HG03442 (cell line): ENCODE data around the gene ALOX12B.
"Not testable (repeated sequence)": the region's sequence is repeated elsewhere in the genome, so short reads cannot be mapped to it uniquely, and the experiment has no call there.

Experiments
- ATAC-seq: cut with Tn5 transposase; IDR thresholded peaks from one replicate; pipeline ENCODE4 v1.9.1; 2021; ENCODE audit warnings: mild to moderate bottlenecking, moderate library complexity; ENCODE audit not compliant: unreplicated experiment

ALOX12B gene

DNA sequence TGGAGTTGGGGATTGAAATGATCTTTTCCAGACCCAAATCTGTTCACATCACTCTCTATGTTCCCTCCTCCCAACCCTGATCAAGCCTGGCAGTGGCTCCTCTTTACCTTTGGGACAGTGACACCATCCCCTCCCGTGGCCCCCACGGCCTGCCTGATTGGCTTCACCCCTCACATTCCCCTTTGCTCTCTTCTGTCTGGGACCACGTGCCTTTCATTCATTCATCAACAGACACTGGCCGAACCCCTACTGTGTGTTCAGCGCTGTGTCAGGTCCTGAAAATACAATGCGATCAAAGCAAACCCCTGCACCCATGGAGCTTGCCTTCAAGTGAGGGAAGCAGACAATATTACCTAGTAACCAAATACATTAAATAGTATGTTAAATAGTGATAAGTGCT lies 2.2 kb upstream of the ALOX12B start:
- ATAC-seq, result no peak

DNA sequence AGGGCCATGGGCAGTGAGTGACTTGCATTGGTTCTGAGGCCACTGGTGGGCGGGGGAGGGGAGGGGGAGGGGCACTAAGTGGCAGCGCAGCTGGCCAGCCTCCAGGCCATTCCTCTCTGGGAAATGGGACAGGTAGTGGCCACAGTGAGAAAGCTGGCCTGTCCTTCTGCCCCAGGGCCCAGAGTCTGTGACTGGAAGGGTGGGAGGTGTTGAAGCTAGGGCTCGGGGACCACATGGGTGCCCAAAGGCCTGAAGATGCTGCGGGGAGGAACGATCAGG lies 375 bp upstream of the ALOX12B start:
- ATAC-seq, result no peak

DNA sequence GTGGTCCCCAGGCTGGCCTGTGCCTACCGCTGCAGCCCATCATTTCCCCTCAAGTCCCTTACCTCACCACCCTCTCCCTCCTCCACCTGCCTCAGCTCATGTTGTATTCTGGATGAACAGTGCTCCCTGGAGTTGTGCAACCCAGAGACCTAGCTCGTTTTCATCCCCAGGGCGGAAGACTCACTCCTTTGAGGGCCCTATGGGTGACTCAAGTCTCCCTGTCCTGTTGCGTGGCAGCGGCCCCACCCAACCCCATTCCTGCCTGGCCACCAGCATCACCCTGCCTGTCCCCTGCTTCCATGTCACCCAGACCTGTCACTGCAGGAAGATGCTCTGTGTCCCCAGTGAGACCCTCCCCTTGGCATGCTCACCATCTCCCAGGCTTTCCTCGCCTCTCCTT lies 3.3 kb downstream of the ALOX12B start:
- ATAC-seq, result no peak

DNA sequence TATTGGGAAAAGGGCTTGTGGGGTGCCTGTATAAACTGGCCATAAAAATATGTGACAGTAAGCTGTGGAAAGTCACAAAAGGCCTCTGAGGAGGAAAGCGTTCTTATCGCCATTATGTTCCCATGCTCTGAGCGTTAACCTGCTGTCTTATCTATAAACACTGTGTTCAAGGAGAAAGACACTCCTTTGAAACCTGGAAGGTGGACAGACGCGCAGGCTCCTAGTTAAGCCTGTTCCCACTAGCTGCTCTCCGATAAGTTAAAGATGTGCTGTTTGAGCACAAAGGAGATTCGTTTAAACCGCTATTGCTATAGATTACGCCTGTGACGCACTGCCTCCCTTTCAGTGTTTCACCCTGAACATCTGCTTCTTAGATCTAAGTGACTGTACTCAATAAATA lies 5.2 kb downstream of the ALOX12B start:
- no peak for ATAC-seq

DNA sequence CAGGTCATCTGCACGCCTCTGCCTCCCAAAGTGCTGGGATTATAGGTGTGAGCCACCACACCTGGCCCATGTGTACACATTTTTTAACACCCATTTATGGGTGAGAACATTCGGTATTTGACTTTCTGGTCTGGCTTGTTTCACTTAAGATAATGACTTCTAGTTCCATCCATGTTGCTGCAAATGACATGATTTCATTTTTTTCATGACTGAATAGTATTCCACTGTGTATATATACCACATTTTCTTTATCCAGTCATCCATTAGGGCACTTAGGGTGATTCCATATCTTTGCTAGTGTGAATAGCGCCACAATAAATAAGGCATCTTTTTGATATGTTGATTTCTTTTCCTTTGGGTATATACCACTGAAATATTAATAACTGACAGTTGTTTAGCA lies 5.6 kb downstream of the ALOX12B start:
- no peak for ATAC-seq

DNA sequence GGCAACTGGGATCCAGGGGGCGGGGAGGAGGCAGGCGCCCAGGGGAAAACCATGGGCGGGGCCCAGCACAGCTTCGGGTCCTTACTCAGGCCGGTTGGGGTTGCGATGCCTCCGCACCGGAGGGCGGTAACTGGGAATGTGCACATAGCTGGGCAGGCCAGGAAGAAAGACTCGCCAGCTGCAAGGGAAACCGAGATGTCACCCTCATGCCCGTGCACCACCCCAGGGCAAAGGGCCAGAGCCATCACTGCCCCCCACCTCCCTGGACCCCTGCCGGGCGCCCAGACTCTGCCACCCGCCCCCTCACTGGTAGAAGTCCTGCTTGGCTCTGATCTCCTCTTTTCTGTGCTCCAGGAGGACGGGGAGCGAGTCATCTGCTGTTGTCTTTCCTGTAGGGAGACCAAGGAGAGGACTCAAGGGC lies 6.7 kb downstream of the ALOX12B start:
- no peak for ATAC-seq

DNA sequence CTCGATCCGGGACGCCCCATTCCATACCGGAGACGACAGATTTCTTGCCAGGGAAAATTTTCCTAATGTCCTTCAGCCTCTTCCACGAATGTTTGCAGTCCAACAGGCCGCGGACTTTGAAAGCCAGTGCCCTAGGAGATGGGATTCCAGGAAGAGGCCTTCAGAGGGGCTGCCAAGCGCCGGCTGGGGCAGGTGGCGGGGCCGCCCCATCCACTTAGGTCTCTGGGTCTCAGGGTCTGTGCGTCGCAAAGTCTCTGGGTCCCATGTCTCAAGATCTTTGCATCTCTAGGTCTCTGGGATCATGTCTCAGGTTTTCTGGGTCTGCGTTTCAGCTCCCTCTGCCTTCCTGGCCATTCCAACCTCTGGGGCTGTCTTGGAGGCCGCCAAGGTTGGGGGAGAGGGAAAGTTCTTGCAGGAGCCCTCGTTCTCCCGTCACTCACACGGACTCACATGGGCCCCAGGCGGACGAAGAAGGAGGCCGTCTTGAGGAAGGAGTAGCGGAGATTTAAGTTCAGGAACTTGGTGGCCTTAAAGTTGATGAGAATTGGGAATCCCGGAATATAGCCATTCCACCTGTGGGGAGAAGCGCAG lies 7.2 kb downstream of the ALOX12B start:
- ATAC-seq, result no peak

DNA sequence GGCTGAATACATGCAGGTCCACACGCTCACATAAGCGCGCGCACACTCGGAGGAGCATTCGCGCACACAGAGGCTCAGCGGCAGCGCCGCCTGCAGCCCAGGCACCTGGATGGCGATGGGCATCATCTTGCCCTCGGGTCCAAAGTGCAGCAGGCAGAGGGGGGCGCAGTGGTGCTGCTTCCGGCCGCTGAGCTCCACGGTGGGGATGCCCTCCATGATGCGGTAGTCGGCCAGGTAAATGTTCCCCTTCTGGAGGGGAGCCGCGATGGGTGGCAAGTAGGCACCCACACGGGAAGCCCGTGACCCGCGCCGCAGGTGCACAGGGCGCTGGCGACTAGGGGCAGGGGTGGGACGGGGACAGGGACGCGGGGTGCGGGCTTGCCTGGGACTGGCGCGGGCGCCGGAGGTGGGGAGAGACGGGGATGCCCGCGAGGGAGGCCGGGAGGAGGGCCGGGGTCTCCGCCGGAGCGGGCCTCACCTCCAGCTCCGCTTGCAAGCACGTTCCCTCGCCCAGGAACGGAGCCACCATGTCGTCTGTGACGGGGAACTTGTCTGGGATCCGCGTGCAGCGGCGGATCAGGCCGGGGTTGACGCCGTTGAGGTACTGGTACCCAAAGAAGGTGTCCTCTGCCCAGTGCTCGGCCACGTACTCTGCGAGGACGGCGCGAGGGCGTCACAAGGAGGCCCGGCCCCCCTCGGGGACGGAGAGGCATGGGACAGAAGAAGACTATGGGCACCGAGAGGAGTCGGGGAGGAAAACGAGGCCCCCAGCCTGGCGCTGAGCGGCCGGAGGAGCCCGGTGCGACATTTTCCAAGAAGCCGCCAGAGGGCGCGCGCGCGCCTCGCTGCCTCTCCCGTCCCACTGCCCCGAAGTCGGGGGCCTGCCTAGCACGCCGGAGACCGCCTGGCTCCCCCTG lies 8.0 kb downstream of the ALOX12B start:
- ATAC-seq, result peak; percentile 63

DNA sequence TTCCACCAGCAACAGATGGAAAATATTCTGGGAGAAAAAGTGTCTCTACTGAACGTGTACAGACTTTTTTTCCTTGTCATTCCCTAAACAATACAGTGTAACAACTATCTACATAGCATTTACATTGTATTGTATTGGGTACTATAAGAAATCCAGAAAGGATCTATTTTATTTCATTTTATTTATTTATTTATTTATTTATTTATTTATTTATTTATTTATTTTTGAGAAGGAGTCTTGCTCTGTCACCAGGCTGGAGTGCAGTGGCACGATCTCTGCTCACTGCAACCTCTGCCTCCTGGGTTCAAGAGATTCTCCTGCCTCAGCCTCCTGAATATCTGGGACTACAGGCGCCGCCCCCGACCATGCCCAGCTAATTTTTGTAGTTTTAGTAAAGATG lies 9.6 kb downstream of the ALOX12B start:
- not testable (repeated sequence) for ATAC-seq

DNA sequence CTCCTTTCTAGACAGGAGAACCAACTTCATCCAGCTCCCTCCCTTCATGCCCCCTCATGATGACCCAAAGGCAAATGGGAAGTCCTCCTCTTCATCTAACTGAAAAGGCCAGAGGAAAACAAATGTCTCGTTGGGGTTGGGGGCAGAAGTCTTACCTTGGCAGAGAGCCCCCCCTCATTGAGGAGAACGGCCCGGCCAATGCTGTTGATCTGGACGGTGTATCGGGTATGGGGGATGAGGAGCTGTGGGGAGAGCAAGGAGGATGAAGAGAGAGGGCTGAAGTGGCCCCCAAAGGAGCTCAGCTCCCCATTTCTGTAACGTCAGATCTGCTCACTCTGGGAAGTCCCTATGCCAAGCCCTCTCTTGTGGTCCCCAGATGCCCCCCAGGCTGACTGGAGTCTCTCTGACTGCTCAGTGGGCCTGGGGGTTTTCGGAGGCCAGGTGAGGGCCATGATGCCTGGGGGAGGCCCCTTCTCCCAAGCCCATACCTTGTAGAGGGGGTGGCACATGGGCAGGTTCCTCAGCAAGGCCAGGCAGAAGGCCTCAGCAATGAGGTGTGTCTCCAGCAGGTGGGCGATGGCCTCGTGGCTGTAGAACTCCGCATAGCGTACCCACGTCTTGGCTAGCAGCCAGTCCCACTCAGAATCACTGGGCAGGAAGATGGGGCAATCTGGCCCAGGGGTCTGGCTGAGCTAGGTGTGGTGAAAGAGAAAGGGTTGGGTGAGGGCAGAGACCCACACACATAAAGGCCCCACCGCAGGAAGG lies 10.8 kb downstream of the ALOX12B start:
- no peak for ATAC-seq

DNA sequence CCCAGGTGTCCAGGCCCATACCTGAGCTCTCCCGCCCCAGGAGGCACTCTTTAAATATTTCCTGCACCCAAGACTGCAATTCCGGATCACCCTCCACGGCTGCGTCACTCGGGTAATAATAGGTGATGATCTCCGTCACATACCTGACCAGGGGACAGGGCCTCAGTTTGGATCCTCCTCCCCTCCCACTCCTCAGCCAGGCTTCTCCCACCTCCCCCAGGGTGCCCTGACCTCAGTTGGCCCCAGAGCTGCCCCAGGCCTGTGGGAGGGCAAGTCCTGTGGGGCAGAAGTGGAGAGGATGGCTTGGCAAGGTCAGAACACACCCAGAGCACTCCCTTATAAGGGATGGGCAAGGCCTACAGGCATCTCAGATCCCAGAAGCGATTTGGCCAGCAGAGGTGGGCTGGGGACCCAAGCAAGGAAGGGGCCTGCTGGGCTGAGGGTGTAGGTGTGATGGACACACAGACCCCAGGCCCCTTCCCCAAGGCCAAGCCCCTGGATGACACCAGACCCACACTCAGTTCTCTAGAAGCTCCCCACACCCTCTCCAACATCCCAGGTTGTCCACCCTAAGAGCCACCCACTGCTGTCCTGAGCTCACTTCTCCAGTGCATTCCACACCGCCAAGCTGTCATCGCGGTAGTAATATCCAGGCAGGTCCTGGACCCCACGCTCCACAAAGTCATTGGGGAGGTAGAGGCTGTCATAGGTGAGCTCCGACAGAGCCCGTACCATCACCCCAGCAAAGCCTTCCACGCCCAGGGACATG lies 11.8 kb downstream of the ALOX12B start:
- ATAC-seq, result no peak

DNA sequence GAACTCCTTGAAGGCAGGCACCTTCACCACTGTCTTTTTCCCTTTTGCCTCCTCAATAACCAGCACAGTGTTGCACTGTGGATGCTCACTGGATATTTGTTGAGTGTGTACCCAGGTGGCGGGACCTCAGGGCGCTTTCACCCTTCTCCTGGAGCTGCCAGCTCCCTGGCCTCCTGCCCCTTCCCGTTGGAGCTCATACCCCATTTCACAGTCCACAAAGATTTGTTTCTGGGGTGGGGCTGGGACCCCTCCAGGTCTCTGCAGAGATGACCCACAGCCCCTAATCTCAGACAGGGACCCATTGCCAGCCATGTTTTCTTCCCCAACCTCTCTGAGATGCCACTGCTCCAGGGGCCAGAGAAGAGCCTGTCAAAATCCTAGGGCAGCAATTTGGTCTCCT lies 12.4 kb downstream of the ALOX12B start:
- ATAC-seq, result no peak

DNA sequence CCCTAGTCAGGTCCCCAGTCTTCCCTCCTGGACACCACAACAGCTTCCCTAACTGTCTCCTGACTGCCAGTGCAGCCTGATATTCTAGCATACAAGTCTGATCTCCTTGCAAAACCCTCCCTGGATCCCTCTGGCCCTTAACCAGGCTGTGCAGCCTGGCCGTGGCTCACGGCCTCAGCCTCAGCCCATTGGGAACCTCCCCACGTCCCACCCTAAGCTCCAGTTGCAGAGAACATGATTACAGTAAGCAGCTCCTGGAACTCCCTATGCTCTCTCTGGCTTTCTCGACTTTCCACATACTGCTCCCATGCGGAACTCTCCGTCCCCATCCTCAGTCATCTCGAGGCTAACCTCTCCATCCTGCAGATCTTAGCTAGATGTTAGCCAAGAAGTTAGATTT lies 13.0 kb downstream of the ALOX12B start:
- ATAC-seq, result no peak

DNA sequence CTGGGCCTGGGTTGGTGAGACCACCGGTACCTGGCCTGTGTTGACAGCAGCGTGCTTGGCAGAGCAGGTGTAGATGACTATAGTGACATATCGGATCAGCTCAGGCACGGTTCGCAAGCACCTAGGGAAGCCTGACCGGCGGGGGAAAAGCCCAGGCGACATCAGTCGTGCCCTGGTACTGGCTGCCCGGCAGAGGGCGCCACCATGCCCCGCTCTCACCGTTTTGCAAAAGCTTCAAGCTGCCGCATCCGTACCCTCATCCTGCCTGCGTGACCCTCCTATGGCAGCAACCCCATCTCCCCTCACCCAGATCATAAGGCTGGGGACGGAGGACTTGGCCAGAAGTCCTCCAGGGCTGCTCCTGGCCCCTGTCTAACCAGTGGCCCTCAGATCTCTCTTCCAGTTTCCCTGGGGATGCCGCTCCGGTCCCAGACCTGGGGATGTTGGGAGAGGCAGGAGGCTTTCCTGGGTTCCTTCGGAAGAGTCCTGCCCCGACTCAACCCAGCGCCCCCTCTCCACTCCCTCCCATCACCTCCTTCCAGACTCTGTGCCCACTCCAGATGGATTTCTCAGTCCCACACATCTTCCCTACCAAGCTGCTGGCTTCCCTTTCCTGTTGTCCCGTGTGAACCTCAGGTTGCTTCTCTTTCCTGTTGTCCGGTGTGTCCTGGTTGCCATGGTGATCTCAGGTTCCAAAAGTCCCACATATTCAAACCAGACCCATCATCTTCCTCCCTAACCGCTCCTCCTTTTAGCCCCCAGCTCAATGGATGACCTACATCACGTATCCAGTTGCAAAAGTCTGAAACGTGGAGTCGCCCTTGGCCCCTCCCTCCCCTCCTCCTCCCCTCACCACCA lies 13.7 kb downstream of the ALOX12B start:
- ATAC-seq, result no peak

DNA sequence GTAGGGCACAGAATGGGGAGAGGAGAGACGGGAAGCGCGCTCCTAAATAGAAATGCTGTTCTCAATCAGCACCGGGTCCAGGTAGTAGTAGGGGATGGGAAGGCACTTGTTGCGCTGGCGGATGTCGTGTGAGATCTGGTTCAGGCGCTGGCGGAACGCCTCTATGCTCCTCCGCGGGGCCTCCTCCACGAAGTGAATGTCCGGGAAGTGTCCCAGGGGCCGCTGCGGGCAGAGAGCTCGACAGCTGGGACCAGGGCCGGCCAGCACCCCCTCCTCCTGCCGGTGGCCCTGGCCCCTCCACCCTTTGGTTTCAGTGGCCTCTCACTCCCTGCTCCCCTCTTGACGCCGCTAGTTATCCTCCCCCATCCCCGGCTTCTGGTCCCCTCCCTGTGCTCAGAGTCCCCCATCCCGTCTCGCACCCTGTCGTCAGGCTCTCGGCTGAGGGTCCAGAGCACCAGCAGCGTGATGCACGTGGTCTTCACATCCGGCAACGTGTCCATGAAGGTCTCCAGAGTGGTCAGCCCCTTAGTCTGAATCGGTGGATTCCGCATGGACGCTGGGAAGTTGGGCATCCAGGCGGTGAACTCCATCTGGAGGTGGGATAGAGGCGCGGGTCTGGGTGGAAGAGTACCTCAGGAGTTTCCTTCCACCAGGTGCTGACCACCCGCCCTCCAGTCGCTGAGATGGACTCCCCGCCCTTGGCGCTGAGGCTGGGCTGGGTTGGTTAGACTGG lies 14.6 kb downstream of the ALOX12B start:
- ATAC-seq, result no peak

DNA sequence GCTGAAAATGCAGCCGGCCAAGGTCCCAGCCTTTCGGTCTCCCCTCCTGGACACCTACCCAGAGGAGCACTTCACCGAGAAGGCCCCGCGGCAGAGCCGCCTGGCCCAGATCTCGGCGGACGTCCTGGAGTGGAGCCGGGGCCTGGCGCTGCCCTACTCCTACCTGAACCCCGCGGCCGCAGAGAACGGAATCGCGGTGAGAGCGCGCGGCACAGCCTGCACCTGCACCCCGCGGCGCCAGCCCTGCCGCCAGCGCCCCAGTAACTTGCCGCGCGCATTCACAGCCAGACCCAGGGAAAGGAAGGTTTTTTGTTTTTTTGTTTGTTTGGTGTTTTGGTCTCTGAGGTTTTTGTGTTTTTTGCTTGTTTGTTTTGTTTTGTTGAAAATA lies 15.2 kb downstream of the ALOX12B start:
- no peak for ATAC-seq

DNA sequence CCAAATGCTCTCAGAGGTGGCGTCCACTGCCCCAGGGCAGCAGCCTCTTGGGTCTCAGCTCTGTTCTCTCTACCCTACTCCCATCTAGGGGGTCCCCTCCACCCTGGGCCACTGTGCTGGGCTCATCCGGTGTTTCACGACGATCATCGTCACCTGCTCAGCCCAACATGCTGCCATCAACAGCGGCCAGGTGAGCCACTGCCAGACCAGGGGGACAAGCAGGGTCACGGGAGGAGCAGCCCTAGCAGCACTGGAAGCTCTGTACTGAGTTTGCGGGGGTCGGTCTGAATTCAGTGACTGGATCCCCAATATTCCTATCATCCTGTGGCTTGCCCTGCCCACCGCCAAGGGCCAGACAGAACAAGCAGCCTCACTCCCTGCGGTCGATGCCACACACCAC lies 16.0 kb downstream of the ALOX12B start:
- no peak for ATAC-seq

DNA sequence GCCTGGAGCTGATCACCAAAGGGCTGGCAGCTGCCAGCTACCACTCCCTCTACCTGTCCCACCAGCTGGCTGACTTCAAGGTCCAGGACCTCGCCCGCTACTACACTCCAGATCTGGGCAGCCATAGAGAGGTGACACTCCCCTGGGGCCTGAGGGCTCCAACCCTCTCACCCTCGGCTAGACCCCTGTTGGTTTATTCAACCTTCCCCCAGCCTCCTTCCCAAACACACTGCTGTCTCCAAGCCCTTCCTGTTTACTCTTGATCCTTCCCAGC lies 18.0 kb downstream of the ALOX12B start:
- ATAC-seq, result no peak

DNA sequence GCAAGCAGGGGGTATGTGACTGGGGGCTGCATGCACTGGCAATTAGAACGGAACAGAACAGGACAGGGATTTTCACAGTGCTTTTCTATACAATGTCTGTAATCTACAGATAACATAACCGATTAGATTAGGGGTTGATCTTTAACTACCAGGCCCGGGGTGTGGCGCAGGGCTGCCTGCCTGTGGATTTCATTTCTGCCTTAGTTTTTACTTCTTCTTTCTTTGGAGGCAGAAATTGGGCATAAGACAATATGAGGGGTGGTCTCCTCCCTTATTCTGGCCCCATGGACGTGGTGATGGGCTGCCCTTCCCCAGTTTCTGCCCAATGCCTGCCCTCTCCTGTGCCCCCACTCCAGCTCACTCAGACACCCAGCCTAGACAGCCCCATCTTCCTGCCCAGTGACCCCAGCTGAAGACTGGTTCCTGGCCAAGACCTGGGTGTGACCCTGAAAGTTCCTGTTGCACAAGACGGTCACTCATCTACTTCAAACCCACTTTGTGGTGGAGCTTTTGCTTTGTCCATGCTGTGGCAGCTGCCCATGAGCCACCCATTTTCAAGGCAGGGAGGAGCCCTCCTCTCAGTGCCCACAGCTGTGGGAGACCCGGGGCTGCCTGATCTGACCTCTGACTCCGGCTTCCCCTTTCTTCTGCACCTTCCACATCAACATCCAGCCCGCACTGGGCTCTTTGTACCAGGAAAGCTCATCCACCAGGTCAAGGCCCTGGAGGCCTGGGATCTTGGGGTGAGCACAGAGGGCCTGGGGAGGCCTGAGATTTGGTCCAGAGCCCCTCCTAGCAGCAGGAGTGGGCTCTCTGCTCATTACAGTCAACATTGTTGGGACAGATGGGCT lies 18.6 kb downstream of the ALOX12B start:
- no peak for ATAC-seq
